Measurements from ENCODE around the gene DAPK1.

DNA sequence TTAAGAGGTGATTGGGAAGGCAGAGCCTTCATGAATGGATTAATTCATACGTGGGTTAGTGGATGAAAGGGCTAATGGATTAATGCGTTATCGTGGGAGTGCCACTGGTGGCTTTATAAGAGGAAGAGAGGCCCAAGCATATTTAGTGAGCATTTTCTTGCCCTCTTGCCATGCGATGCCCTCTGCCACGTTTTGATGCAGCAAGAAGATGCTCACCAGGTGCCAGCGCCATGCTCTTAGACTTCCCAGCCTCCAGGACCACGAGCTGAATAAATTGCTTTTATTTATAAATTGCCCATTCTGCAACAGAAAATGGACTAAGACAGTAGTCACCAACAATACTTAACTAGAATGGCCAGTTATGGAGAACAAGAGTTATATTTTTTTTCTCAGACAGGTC is 24.2 kb downstream of the DAPK1 start:
- TF ChIP-seq, protein P1, sequence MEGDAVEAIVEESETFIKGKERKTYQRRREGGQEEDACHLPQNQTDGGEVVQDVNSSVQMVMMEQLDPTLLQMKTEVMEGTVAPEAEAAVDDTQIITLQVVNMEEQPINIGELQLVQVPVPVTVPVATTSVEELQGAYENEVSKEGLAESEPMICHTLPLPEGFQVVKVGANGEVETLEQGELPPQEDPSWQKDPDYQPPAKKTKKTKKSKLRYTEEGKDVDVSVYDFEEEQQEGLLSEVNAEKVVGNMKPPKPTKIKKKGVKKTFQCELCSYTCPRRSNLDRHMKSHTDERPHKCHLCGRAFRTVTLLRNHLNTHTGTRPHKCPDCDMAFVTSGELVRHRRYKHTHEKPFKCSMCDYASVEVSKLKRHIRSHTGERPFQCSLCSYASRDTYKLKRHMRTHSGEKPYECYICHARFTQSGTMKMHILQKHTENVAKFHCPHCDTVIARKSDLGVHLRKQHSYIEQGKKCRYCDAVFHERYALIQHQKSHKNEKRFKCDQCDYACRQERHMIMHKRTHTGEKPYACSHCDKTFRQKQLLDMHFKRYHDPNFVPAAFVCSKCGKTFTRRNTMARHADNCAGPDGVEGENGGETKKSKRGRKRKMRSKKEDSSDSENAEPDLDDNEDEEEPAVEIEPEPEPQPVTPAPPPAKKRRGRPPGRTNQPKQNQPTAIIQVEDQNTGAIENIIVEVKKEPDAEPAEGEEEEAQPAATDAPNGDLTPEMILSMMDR (IDR thresholded peaks at IDR 0.05): no peak
- no peak for TF ChIP-seq POLR2A (IDR thresholded peaks at IDR 0.05)

Measured in suprapubic skin (tissue), 3 donors.